Measurements from ENCODE around the gene FHIT.
A peak's percentile ranks its signal among the peaks of the same experiment; 100 is the strongest.

The FHIT gene

DNA sequence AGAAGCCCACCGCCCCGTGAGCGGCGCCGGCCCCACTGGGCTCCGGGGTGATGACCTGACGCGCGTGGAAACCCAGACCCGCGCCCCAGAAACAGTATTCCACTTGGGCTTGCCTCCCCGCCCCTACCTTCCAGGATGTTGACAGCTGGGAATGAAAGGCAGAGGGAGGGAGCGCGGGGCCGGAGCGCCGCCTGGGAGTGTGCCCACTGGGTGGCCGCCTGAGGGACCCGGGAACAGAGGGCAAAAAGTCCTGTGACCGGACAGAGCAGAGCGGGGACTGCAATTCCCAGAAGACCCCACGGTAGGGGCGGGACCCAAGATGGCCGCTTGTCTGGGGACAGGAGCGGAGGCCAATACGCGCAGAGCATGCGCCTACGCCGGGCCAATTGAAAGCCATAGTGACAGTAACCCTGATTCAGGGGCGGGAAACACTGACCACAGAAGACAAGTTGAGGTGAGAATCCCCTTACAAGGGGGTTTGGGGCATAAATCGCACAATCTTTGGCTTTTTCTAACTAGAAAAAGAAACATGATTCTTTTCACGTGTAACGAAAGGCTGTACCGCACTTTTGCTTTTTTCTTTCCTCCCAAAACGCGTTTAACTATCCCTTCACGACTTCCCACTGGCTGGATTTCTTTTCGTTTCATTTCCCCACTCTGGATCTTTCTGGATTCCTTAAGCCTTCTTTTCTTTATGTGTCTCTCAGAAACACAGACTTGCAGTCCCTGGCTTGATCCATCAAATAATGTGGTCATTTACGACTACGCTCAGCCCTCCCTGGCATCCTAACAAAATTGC lies at the start of gene FHIT:
FHIT (minus strand) TSS at position 279 of the 799 bp plus-strand sequence.
- DNase-seq (ENCODE audit: low read depth, low spot score), result peak; percentile 80

DNA sequence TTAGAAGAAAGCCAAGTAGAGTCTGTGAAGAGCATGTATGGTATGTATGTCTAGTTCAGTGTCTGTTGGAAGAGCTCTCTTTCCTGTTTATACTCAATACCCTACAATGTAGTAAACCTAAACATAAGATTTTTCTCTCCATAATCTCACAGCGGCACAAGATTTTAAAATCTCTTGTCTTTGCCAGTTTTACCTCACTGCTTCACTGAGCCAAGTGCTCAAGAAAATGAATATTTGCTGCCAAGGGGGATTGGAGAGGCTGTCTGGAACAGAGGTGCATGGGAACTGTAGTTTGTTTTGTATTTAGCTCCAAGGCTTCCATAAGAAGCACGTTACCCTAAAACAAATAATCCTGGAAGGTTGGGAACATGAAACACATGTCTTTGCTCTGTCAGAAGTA lies 49.5 kb upstream of the FHIT start:
- DNase-seq (ENCODE audit: low read depth, low spot score), result no peak

DNA sequence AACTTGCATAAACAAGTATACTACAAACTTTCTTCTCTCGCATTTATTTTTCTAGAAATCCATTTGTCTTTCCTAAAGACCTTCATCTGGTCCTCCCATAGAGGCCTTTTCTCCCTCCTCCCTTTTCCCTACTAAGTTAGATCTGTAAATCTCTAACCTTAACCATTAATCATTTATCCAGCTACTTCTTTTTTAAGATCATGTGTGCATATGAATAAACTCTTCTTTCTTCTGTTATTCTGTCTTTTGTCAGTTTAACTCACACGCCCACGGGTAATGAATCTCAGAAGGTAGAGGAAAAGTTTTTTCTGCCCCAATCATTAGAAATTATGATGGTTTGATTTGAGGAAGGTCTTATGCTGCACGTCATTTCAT lies 48.7 kb upstream of the FHIT start:
- no peak for DNase-seq (ENCODE audit: low read depth, low spot score)

DNA sequence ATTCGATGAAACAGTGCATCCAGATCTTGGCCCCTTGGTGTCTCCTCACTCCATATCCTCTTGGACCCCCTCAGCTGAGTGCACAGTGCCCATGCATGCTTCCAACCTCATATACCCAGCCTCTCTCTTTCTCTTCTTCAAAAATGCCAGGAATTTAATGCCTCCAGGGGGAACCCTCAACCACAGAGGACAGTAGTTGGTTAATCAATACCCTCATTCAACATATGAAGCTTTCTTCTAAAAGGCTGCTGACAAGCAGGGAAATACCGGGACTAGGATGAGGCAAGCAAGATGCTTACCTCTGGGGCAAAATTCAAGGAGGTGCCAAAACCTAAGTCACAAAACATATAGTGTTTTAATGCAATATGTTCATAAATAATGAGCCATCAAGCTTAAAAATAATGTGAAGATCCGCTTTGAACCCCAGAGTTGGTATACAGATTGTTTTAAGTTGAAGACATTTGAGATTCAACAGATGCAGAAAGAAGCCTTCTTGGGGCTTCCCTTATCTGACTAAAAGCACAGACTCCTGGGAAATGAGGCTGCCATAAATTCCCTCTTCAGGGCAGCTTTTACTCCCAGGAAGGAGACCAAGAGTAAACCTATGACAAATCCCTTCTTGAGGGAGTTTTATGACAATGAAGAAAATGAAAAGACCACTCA lies 48.2 kb upstream of the FHIT start:
- no peak for DNase-seq (ENCODE audit: low read depth, low spot score)

DNA sequence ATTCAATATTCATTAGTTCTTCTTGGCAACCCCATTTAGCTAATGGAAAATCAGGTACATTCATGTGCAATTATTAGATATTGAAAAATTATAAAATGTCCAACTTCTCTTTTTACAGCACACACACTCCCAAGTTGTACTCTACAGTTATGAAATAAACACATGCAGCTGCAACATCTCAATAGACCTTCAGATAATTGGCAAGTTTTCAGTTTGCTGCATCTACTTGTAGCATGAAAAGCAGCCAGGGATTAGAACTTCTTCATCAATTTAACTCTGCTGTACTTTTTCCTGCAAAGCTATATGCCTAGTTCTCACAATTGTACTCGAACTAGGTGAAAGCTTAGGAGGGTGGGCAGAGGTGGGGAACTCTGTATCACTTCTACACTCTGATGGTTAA lies 46.6 kb upstream of the FHIT start:
- no peak for DNase-seq (ENCODE audit: low read depth, low spot score)

DNA sequence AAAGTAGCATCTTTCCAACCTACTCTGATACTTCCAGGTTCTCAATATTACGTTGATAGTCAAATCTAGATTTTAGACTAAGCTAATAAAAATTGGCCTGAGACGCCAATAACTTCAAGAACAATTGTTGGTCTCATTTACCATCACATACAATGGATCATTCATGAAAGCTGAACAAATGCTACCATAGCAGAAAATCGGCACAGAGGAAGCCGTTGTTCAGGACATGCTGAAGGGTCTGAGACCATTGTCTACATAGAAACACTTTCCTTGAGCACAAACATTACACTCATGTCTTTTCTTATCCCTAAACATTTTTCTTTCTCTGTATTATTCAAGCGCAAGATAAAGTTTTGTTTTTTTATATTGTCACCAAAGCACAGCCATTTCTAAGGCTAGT lies 37.2 kb upstream of the FHIT start:
- DNase-seq (ENCODE audit: low read depth, low spot score), result no peak

DNA sequence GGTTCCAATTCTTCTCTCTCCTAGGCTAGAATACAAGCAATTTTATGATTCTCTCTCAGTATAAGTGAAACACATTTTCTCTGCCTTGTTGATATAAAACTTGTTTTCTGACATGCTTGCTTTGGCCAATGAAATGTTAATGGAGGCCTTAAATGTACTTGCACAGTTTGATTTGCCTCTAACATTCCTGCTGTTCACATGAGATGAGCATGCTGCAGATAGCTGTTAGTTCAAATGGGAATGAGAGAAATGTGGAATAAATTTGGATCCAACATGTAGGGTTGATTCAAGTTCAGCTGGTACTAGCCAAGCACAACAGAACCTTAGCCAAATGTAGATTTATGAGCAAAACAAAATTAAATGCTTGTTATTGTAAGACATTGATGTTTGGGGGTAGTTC lies 32.6 kb upstream of the FHIT start:
- DNase-seq (ENCODE audit: low read depth, low spot score), result no peak

DNA sequence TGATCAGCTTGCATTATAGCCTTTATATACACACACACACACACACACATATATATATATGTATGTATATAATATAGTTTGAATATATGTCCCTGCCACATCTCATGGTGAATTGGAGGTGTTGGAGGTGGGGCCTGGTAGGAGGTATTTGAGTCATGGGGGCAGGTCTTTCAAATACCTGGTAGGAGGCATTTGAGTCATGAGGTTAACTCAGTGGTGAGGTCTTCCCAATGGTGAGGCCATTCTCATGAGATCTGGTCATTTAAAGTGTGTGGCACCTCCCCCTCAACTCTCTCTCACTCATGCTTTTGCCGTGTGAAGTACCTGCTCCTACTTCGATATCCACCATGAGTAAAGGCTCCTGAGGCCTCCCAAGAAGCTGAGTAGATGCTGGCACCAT lies 27.5 kb upstream of the FHIT start:
- DNase-seq (ENCODE audit: low read depth, low spot score), result no peak

DNA sequence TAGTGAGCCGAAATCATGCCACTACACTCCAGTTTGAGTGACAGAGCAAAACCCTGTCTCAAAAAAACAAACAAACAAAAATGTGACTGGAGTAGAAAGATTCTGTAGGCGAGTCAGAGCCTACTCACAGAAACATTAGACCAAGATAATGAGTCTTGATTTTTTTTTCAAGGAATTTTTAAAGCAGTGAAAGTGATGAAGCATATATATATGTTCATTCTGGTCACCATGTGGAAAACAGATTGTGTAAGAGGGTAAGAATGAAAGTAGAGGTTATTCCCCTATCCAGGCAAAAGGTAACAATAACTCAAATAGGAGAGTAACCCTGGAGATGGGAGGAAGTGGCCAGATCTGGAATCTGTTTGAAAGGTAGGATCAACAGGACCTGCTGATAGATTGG lies 26.2 kb upstream of the FHIT start:
- no peak for DNase-seq (ENCODE audit: low read depth, low spot score)

DNA sequence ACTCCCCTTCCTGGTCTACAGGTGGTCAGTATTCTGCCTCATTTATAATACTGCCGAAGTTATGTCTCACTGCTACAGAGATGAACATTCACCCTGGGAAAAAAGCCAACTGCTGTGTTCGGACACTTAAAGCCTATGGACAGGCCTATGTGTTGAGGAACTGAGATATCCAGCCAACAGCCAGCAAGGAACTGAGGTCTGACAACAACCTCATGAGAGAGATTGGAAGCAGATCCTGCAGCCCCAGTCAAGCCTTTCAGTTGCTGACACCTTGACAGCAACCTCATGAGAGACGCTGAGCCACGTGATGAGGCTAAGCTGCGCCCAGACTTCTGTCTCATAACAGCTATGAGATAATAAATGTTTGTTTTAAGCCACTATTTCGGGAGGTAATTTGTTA lies 18.2 kb upstream of the FHIT start:
- no peak for DNase-seq (ENCODE audit: low read depth, low spot score)

DNA sequence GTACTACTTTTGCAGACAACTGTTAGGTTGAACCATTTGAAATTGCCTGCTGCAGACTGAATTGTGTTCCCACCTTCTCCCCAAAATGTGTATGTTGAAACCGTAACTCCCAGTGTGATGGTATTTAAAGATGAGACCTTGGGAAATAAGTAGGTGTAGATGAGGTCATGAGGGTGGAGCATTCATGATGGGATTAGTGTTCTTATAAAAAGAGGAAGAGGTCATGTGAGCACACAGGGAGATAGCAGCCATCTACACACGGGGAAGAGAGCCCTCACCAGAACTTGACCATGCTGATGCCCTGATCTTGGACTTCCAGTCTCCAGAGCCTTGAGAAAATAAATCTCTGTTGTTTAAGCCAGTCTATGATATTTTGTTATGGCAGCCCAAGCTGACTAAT lies 17.4 kb upstream of the FHIT start:
- DNase-seq (ENCODE audit: low read depth, low spot score), result no peak

DNA sequence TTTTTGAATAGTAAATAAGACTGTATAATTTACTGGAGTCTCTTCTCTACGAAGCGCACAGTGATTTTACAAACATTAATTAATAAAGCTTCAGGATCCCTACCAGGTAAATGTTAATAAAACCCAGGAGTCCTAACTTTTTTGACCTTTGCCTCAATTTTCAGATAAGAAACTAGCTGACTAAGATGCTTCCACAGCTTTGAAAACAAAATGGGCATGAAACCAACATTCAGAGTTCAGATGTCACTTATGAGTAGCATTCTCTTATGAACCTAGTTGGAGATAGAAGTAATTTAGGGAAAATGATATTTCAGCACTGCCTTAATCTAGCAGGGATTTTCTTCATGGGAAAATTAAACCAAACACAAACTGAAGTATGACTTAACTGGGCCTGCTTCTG lies 13.0 kb upstream of the FHIT start:
- no peak for DNase-seq (ENCODE audit: low read depth, low spot score)

DNA sequence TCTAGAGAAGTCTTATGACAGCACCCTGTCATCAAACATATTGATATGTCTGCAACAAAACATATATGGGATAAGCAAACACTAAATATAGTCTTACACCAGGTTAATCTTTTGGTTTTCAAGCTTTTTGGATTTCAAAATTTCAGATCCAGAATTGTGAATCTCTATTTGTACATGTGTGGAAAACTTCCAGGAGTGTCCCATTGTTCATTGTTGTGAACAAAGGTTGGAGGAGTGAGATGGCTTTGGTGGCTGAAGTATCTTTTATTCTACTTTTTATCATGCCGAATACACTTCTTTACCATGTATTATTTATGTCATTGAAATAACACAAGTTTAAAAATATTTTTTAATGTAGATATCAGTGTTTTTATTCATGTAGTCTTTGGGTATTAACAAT lies 5.9 kb upstream of the FHIT start:
- no peak for DNase-seq (ENCODE audit: low read depth, low spot score)

DNA sequence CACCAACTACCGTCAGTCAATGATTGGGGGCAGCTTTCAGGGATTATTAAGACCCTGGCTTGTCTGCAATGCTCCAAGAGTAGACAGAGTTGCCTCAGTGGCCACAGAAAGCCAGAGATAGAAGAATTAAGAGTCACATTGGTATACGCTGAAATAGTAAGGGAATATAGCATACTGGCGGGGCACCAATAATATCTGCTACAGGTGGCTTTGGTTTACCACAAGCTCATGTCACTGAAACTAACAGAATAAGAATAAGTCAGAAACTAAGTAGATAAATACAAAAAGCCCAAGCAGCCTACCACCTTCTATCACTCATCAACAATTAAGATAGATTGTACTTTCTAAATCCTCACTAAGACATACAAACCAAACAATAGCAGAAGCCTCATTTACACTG lies 2.5 kb upstream of the FHIT start:
- DNase-seq (ENCODE audit: low read depth, low spot score), result no peak

DNA sequence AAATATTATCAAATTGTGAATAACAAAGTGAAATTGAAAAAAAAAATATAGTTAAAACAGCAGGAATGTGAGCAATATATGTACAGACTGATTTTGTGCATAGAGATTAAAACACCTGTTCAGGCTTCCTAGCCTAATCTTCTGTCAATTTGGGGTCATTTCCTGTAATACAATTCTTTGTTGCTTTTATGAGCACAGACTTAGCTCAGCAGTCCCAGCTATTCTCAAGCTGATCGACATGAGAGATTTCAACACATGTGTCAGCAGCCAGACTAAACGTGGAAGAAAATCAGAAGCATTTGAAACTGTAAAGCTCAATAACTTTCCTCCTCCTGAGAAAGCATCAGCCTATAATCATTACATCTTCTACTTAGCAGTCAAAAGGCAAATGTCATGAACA lies 1.6 kb upstream of the FHIT start:
- DNase-seq (ENCODE audit: low read depth, low spot score), result no peak

DNA sequence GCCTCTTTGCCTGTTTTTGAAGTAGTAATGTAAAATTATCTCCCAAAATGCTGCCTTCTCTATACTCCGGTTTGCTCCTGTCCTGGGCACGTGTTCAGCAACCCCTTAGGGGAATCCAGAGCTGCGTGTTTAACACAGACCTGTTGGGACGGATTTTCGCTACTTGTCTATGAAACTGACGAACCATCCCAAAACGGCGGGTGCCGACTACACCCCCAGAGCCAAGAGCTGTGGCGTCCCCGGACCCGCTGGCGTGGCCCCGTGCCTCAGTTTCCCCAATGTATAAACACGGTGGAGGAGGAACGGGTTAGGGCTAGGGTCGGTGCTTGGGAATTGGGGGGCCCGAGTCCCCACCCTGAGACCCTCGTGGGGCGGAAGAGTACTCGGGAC lies 473 bp downstream of the FHIT start:
- no peak for DNase-seq (ENCODE audit: low read depth, low spot score)

DNA sequence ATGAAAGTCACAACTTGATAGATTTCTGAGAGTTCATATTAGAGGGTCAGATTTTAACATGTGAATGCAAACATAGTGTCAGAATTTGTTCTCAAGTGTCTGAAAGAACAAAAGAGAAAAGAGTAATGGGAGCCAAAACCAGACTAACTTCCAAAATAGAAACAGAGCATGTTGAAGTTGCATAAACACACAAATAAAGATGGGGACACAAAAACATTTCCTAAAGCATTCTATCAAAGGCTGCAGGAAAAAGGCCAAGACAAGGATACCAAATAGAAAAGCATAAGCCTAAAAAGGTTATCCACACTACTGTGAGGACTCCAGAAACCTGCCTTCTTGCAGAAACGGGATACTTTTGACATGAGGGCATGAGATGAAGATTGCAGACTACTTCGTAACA lies 2.8 kb downstream of the FHIT start:
- DNase-seq (ENCODE audit: low read depth, low spot score), result no peak

DNA sequence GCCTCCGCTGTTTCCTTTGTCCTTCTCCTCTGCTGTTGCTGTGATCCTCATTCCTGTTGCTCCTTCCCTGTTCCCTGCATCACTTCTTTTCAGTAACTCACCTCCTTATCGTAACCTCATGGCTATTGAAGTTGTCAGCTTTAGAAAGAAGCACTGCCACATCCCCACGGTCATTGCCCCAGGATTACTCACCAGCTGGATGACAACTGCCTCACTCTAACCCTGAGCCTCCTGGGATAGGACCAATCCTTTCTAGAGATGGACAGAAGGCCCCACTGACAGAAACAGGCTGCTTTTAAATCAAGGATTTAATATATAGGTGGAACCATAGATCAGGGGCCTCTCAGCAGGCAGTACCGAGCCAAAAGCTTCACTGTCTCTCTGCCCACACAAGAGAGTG lies 4.1 kb downstream of the FHIT start:
- DNase-seq (ENCODE audit: low read depth, low spot score), result no peak

DNA sequence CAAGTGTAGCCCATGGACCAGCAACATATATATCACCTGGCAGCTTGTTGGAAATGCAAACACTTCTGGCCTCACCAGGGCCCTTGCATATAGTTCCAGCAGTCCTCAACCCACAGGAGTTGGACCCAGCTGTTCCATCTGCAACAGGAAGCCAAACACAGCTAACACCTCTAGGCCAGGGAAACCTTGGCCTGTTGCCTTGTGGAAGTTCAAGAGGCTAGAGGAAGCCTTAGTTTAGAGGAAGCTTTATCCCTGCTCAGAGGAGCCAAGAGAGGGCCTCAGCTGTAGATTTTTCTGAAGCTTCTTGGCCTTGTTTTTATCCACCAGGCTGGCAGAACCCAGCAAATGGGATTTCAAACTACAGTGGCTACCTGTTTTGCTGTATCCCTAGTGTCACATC lies 11.4 kb downstream of the FHIT start:
- DNase-seq (ENCODE audit: low read depth, low spot score), result no peak

DNA sequence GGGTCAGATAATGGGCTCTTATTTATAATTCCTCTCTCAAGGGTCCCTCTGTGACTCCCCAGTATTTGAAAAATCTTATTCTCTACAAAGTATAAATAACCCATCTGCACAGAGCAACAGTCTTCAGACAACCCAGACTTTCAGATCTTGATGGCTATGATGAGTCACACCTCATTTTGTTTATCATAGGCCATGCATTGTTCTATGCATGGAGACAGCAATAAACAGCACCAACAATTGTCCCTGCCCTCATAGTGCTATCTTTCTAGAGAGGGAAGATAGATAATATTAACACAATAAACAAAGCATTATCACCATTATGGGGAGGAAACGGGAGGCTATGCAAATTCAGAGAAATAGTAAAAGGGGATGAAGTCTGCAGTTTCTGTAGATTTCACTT lies 13.4 kb downstream of the FHIT start:
- DNase-seq (ENCODE audit: low read depth, low spot score), result no peak

DNA sequence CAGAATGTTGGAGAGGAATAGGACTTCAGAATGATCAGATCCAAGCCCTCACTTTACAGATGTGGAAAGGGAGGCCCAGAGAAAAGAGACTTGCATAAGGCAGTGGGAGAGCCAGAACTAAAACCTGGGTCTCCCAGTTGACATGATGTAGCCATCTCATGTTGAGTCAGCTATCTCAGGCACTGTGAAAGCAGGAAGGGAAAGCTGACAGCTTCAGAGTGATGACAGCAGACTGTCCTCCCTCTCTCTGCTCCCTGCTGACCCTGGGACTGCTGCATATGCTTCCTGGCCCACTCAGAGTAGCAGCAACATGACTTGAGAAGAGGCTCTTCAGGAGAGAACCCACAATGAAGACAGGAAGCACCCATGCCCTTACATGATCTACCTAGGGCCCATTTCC lies 14.7 kb downstream of the FHIT start:
- no peak for DNase-seq (ENCODE audit: low read depth, low spot score)

DNA sequence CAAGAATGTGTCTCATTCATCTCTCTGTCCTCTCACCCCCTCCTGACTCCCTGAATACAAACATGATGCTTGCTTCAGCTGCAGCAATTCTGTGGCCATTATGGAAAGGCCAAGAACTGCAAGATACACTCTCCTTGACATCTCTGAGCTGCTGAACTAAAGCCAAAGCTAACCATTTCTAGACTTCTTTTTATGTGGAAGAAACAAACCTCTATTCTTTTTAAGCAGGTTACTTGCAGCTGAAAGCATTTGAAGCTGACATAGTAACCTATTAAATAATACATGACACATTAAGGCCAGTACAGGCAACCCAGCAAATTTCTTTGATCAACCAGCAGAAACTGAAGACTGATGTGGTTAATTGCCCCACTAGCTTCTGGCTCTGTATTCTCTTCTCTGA lies 17.5 kb downstream of the FHIT start:
- no peak for DNase-seq (ENCODE audit: low read depth, low spot score)

DNA sequence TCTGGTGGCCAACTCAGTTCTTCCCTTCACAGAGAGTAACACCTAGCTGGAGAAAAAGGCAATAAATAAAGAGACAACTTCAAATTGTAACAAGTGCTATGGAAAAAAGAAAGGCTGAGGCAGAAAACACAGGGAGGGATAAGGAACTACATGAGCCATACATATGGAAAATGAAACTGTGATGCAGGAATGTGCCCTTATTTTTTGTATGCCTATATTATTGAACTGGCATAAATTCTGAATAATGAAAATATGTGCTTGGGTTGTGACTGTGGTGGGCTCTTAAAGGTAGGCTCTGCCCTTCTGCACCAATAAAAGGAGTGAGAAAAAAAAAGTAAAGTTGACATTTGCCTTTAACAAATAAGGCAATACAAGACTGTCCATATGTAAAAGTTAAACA lies 19.6 kb downstream of the FHIT start:
- no peak for DNase-seq (ENCODE audit: low read depth, low spot score)

DNA sequence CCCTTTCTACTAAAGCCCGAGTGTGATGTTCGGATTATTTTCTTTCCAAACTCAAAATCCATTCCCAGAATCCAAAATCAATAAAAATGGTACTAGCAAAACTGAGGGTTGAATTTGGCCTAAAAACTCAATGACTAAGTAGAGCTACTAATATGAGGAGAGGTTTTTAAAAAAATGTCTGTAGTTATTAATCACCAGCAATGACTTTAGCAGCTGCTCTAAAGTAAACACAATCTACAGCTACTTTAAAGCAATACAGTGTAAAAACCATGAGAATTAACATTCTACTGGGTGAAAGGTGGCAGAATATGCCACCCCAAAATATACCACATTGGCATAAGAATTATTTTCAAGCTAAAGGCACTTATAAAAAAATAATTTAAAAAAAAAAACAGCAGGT lies 23.5 kb downstream of the FHIT start:
- DNase-seq (ENCODE audit: low read depth, low spot score), result no peak
